Nephron progenitor cell (in vitro differentiated cells): ENCODE results near the gene RAI14.
"Not testable (repeated sequence)": the region's sequence is repeated elsewhere in the genome, so short reads cannot be mapped to it uniquely, and the experiment has no call there.

Source experiments
- DNase-seq: peaks from one replicate; pipeline ENCODE4 v3.0.0; 2021
- H3K27ac Mint-ChIP-seq: 2 replicates; pipeline ENCODE4 v1.8.0; 2021; ENCODE audit warnings: mild to moderate bottlenecking, moderate library complexity, mixed read lengths
- H3K27me3 Mint-ChIP-seq: 2 replicates; pipeline ENCODE4 v1.8.0; 2021; ENCODE audit warnings: mild to moderate bottlenecking, low read depth, mixed read lengths; ENCODE audit not compliant: poor library complexity
- H3K36me3 Mint-ChIP-seq: 2 replicates; pipeline ENCODE4 v1.8.0; 2021; ENCODE audit warnings: low read depth, mixed read lengths
- H3K4me1 Mint-ChIP-seq: 2 replicates; pipeline ENCODE4 v1.8.0; 2021; ENCODE audit warnings: mixed read lengths
- H3K4me3 Mint-ChIP-seq: 2 replicates; pipeline ENCODE4 v1.8.0; 2021; ENCODE audit warnings: mild to moderate bottlenecking, moderate library complexity, mixed read lengths
- H3K9me3 Mint-ChIP-seq: 2 replicates; pipeline ENCODE4 v1.8.0; 2021; ENCODE audit warnings: mild to moderate bottlenecking, moderate library complexity, mixed read lengths
- TF ChIP-seq, protein P1 (sequence below): fragments of 200-600 bp; sonication (generic); IDR thresholded peaks from 2 replicates; pipeline ENCODE4 v1.5.0; 2021; ENCODE audit warnings: antibody characterized with exemption

RAI14 gene

DNA sequence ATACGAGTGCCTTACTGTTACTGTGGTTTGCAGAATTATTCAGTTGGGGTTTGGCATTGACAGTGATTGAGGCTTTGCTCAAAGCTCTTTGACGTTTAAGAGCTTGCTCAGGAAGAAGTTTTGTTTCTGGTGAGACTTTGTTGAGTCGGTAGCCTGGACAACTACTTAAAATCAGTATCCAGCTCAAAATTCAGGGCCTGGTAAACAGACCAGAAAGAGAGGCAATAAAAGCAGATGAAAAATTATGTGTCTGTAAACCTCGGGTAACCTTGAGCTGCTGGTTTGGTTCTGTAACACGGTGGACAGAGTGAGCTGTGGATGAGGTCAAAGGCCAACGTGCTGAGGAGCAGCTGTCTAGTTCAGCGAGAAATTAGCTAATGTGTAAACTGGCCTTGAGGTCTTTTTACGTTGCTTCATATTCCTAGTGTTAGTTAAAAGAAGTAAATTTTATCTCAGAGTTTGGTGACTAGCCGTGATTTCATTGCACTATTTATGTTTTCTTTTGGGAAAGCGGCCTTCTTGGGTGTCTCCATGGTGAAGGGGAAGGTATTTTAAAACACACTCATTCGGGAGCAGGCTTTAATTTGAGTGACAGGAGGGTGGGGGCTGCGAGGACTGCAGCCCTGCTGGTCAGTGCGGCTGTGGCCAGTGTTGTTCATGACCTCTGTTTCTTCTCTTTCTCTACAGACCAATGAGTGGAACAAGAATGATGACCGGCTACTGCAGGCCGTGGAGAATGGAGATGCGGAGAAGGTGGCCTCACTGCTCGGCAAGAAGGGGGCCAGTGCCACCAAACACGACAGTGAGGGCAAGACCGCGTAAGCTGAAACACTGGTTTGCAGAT is 100.9 kb downstream of the RAI14 start:
- Mint-ChIP-seq H3K27me3 (no peaks in the 10 kb centered on the region), H3K27ac (peak overlapping the region; percentile 92), H3K36me3 (peaks cover 48% of the 10 kb centered on the region), H3K4me1 (peaks cover 36% of the 10 kb centered on the region), H3K9me3 (peaks cover 22% of the 10 kb centered on the region), H3K4me3 (no peak overlapping the region)
- TF ChIP-seq, protein P1, sequence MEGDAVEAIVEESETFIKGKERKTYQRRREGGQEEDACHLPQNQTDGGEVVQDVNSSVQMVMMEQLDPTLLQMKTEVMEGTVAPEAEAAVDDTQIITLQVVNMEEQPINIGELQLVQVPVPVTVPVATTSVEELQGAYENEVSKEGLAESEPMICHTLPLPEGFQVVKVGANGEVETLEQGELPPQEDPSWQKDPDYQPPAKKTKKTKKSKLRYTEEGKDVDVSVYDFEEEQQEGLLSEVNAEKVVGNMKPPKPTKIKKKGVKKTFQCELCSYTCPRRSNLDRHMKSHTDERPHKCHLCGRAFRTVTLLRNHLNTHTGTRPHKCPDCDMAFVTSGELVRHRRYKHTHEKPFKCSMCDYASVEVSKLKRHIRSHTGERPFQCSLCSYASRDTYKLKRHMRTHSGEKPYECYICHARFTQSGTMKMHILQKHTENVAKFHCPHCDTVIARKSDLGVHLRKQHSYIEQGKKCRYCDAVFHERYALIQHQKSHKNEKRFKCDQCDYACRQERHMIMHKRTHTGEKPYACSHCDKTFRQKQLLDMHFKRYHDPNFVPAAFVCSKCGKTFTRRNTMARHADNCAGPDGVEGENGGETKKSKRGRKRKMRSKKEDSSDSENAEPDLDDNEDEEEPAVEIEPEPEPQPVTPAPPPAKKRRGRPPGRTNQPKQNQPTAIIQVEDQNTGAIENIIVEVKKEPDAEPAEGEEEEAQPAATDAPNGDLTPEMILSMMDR = no peak
- DNase-seq = peak; percentile 29

DNA sequence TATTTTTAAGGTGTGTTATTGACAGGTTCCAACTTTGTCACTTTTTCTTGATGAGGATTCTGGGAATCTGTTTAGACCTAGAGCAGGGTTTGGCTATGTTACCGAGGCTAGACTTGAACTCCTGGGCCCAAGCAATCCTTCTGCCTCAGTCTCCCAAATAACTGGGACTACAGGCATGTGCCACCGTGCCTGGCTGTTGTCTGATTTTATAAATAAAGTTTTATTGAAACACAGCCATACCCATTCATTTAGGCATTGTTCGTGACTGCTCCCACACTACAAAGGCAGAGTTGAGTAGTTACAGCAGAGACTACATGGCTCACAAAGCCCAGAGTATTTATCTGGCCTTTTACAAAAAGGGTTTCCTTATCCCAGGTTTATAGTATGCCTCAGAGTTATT is 102.4 kb downstream of the RAI14 start:
- Mint-ChIP-seq H3K27ac (no peak overlapping the region), H3K27me3 (no peaks in the 10 kb centered on the region), H3K36me3 (peaks cover 63% of the 10 kb centered on the region), H3K4me1 (peaks cover 39% of the 10 kb centered on the region), H3K9me3 (peaks cover 25% of the 10 kb centered on the region), H3K4me3 (no peak overlapping the region)
- DNase-seq = no peak
- TF ChIP-seq, protein P1 = no peak

DNA sequence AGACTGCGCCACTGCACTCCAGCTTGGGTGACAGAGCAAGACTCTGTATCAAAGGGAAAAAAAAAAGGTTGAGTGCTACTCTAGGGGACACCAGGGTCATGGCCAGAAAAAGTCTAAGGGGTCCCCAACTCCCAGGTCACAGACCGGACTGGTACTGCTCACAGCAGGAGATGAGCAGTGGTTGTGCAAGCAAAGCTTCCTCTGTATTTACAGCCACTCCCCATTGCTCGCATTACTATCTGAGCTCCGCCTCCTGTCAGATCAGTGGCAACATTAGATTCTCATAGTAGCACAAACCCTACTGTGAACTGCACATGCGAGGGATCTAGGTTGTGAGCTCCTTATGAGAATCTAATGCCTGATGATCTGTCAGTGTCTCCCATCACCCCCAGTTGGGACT is 103.1 kb downstream of the RAI14 start:
- peaks cover 29% of the 10 kb centered on the region for H3K9me3 Mint-ChIP-seq
- not testable (repeated sequence) for DNase-seq, H3K27ac Mint-ChIP-seq, H3K27me3 Mint-ChIP-seq, H3K4me3 Mint-ChIP-seq
- peaks cover 39% of the 10 kb centered on the region for H3K4me1 Mint-ChIP-seq
- peaks cover 70% of the 10 kb centered on the region for H3K36me3 Mint-ChIP-seq

DNA sequence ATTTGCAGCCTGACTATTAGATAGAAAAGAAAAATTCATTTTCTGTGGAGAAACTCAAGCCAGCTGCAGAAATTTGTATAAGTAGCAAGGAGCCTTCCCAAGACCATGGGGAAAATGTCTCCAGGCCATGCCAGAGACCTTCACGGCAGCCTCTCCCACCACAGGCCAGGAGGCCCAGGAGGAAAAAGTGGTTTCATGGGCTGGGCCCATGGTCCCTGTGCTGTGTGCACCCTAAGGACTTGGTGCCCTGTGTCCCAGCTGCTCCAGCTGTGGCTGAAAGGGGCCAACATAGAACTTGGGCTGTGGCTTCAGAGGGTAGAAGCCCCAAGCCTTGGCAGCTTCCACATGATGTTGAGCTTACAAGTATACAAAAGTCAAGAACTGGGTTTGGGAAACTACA is 109.5 kb downstream of the RAI14 start:
- Mint-ChIP-seq H3K9me3 (peaks cover 27% of the 10 kb centered on the region), H3K27me3 (no peaks in the 10 kb centered on the region), H3K27ac (no peak overlapping the region), H3K4me1 (peaks cover 6% of the 10 kb centered on the region), H3K36me3 (peaks cover 65% of the 10 kb centered on the region), H3K4me3 (no peak overlapping the region)
- no peak for DNase-seq
- TF ChIP-seq, protein P1 = no peak

DNA sequence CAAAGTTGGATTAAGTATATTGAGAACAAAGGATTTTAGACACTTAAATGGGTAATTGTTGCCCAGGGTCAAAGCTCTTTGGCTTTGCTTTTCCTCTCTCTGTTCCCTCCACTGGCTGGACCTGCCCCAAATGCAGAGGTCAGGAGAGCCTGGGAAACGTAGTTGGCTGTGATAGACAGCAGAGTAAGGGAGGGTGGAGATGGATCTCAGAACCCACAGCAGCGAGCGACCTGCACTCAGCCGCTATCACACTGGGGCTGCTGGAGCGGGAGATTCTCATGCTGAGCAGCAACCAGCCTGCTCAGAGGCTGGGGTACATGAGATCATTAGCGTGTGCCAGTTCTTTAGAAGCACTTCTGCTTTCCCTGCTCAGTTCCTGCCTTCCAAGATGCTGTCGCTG is 111.1 kb downstream of the RAI14 start:
- Mint-ChIP-seq H3K4me1 (peaks cover 5% of the 10 kb centered on the region), H3K4me3 (no peak overlapping the region), H3K9me3 (peaks cover 19% of the 10 kb centered on the region), H3K36me3 (peaks cover 50% of the 10 kb centered on the region), H3K27ac (no peak overlapping the region), H3K27me3 (no peaks in the 10 kb centered on the region)
- TF ChIP-seq, protein P1 = no peak
- no peak for DNase-seq

DNA sequence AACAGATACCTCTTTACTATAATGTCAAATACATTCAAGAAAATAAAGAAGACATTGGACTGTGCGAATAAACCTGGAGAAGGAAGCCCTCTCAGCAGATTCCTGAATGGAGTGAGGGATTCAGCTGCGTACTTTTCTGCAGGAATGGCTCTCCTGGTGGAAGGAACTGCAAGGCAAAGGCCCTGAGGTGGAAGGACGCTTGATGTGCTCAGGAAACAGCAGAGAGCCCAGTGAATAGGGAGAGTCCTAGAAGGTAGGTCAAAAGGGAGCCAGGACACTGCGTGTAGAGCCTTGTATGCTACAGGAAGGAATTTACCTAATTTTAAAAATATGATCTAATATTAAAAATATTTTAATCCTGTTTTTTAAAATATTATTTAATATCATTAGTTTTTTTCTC is 114.4 kb downstream of the RAI14 start:
- no peak overlapping the region for H3K27ac Mint-ChIP-seq
- H3K4me1 Mint-ChIP-seq = no peaks in the 10 kb centered on the region
- peaks cover 26% of the 10 kb centered on the region for H3K9me3 Mint-ChIP-seq
- no peak overlapping the region for H3K4me3 Mint-ChIP-seq
- H3K36me3 Mint-ChIP-seq = peaks cover 41% of the 10 kb centered on the region
- TF ChIP-seq, protein P1 = no peak
- no peak for DNase-seq
- H3K27me3 Mint-ChIP-seq = no peaks in the 10 kb centered on the region
